WI38 (cell line): Measurements from ENCODE around the gene CYTH4.

Experiments
- H3K4me3 ChIP-seq: 2 replicates; pipeline ENCODE4 v1.5.1; 2011; ENCODE audit warnings: low read depth, mild to moderate bottlenecking, control low read depth, low read length
- CTCF ChIP-seq: IDR thresholded peaks from 2 replicates; pipeline ENCODE4 v1.5.1; 2012; ENCODE audit warnings: low read depth, mild to moderate bottlenecking, control low read depth, low read length

Gene CYTH4

GRCh38 chr22:37267135-37267587 lies 15.1 kb upstream of the CYTH4 start:
- peak; percentile 98 for TF ChIP-seq CTCF
- peak overlapping the region; percentile 52 for H3K4me3 ChIP-seq

DNA sequence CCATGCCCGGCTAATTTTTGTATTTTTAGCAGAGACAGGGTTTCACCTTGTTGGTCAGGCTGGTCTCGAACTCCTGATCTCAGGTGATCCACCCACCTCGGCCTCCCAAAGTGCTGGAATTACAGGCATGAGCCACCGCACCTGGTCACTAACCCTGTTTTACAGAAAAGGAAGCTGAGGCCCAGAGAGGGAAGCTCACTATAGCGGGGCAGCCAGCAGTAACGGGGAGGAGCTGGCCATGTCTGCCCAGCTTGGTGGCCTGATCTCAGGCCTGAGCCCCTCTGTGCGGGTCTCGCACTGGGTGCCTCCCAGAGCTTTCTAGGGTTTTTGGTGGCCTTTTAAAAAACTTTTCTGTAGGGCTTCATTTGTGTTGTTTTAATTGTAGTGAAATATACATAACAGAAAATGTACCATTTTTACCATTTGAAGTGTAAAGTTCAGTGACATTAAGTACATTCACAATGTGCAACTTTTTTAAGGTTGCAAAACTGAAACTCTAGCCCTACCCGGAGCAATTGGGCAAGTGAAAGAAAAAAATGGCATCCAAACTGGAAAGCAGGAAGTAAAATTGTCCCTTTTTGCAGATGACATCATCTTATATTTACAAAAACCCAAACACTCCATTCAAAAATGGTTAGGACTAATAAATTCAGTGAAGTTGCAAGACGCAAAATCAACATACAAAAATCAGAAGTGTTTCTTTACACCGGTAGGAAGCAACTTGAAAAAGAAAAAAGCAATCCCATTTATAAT lies 14.5 kb upstream of the CYTH4 start:
- no peak for TF ChIP-seq CTCF
- H3K4me3 ChIP-seq, result no peak overlapping the region; the same call in 1 of the 2 replicates

- H3K4me3 ChIP-seq, result no peak overlapping the region
- no peak for TF ChIP-seq CTCF
Measured at GRCh38 chr22:37269936-37270678, 12.2 kb upstream of the CYTH4 start.

- H3K4me3 ChIP-seq, result no peak overlapping the region
- no peak for TF ChIP-seq CTCF
Measured at GRCh38 chr22:37270928-37271650, 11.2 kb upstream of the CYTH4 start.

- TF ChIP-seq CTCF, result no peak
Measured at GRCh38 chr22:37273126-37273845, 9.0 kb upstream of the CYTH4 start.

GRCh38 chr22:37273846-37274225 lies 8.5 kb upstream of the CYTH4 start:
- no peak overlapping the region for H3K4me3 ChIP-seq
- no peak for TF ChIP-seq CTCF

More at GRCh38 chr22:37273126-37273845, 9.0 kb upstream of the CYTH4 start:
- H3K4me3 ChIP-seq, result no peak overlapping the region
